ENCODE measurements around the gene MTA3.
A peak's percentile ranks its signal among the peaks of the same experiment; 100 is the strongest.

MTA3 gene

DNA sequence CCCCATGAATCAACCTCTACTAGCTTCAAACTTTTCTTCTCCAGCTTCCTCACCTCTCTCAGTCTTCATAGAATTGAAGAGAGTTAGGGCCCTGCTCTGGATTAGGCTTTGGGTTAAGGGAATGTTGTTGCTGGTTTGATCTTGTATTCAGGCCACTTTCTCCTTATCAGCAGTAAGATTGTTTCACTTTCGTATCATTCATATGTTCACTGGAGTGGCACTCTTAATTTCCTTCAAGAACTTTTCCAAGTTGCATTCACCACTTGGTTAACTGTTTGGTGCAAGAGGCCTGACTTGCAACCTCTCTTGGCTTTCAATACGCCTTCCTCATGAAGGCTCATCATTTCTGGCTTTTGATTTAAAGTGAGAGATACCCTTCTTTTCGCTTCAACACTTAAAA is 172.7 kb downstream of the MTA3 start:
- Histone ChIP-seq H3K36me3 (replicated peaks; ENCODE audit: low read depth, low read length) (peaks cover 28% of the 10 kb centered on the region), H3K27ac (ENCODE audit: low read length) (no peak overlapping the region), H3K4me2 (ENCODE audit: low read length) (no peak overlapping the region), H3K9me3 (ENCODE audit: insufficient read depth, low read length) (0 out of 2 replicates have a peak, but pooled peaks cover under 1% of the 10 kb centered on the region), H3K79me2 (ENCODE audit: low read length) (no peaks in the 10 kb centered on the region), H4K20me1 (ENCODE audit: insufficient read depth, low read length) (no peaks in the 10 kb centered on the region), H3K9ac (ENCODE audit: low read length) (no peak overlapping the region), H2AFZ (ENCODE audit: low read depth, low read length) (no peak overlapping the region), H3K4me1 (ENCODE audit: low read length) (no peaks in the 10 kb centered on the region), H3K27me3 (ENCODE audit: low read depth, low read length) (no peaks in the 10 kb centered on the region), H3K4me3 (ENCODE audit: low read length) (no peak overlapping the region)
- TF ChIP-seq CTCF (IDR thresholded peaks at IDR 0.05; ENCODE audit: low read depth, low read length) (no peak), EZH2phosphoT487 (IDR thresholded peaks at IDR 0.05; ENCODE audit: low read depth) (no peak)

GRCh38 chr2:42742740-42743658 is 174.6 kb downstream of the MTA3 start:
- no peaks in the 10 kb centered on the region for H3K9me3 ChIP-seq (ENCODE audit: insufficient read depth, low read length)
- H3K27me3 ChIP-seq (ENCODE audit: low read depth, low read length), result no peaks in the 10 kb centered on the region
- H3K79me2 ChIP-seq (ENCODE audit: low read length), result no peaks in the 10 kb centered on the region
- H3K4me2 ChIP-seq (ENCODE audit: low read length), result no peak overlapping the region
- H3K27ac ChIP-seq (ENCODE audit: low read length), result no peak overlapping the region
- no peak overlapping the region for H2AFZ ChIP-seq (ENCODE audit: low read depth, low read length)
- H3K4me3 ChIP-seq (ENCODE audit: low read length), result no peak overlapping the region
- TF ChIP-seq CTCF (IDR thresholded peaks at IDR 0.05; ENCODE audit: low read depth, low read length), result peak; percentile 22; the same call in 1 of the 2 replicates
- no peak for TF ChIP-seq EZH2phosphoT487 (IDR thresholded peaks at IDR 0.05; ENCODE audit: low read depth)
- no peaks in the 10 kb centered on the region for H3K4me1 ChIP-seq (ENCODE audit: low read length)
- H4K20me1 ChIP-seq (ENCODE audit: insufficient read depth, low read length), result no peaks in the 10 kb centered on the region
- H3K36me3 ChIP-seq (replicated peaks; ENCODE audit: low read depth, low read length), result peaks cover 12% of the 10 kb centered on the region
- H3K9ac ChIP-seq (ENCODE audit: low read length), result no peak overlapping the region

DNA sequence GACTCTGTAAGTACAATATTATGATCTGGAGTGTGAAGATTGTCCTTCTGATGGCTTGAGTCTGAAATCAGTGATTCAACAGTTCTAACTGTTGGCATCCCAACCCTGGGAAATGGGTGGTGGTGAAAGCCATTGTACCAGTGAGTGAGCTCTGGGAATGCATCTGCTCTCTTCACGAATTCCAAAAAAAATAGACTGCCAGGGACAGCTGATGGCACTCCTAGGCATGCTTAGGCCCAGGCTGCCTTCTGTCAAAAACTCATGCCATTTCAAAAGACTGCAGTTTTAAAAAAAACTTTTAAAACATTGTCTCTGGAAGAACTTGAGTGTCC is 175.2 kb downstream of the MTA3 start:
- Histone ChIP-seq H3K9me3 (ENCODE audit: insufficient read depth, low read length) (no peaks in the 10 kb centered on the region), H3K4me1 (ENCODE audit: low read length) (no peaks in the 10 kb centered on the region), H3K4me2 (ENCODE audit: low read length) (no peak overlapping the region), H3K4me3 (ENCODE audit: low read length) (no peak overlapping the region), H4K20me1 (ENCODE audit: insufficient read depth, low read length) (no peaks in the 10 kb centered on the region), H3K36me3 (replicated peaks; ENCODE audit: low read depth, low read length) (peaks cover 14% of the 10 kb centered on the region), H2AFZ (ENCODE audit: low read depth, low read length) (no peak overlapping the region), H3K9ac (ENCODE audit: low read length) (no peak overlapping the region), H3K79me2 (ENCODE audit: low read length) (no peaks in the 10 kb centered on the region), H3K27ac (ENCODE audit: low read length) (no peak overlapping the region), H3K27me3 (ENCODE audit: low read depth, low read length) (no peaks in the 10 kb centered on the region)
- TF ChIP-seq EZH2phosphoT487 (IDR thresholded peaks at IDR 0.05; ENCODE audit: low read depth) (no peak), CTCF (IDR thresholded peaks at IDR 0.05; ENCODE audit: low read depth, low read length) (no peak)

- Histone ChIP-seq H3K79me2 (ENCODE audit: low read length) (no peaks in the 10 kb centered on the region), H2AFZ (ENCODE audit: low read depth, low read length) (no peak overlapping the region), H3K36me3 (replicated peaks; ENCODE audit: low read depth, low read length) (peaks cover 15% of the 10 kb centered on the region), H3K9ac (ENCODE audit: low read length) (no peak overlapping the region), H3K9me3 (ENCODE audit: insufficient read depth, low read length) (no peaks in the 10 kb centered on the region), H3K27ac (ENCODE audit: low read length) (no peak overlapping the region), H3K4me3 (ENCODE audit: low read length) (no peak overlapping the region), H3K4me1 (ENCODE audit: low read length) (no peaks in the 10 kb centered on the region), H3K4me2 (ENCODE audit: low read length) (no peak overlapping the region), H4K20me1 (ENCODE audit: insufficient read depth, low read length) (no peaks in the 10 kb centered on the region), H3K27me3 (ENCODE audit: low read depth, low read length) (no peaks in the 10 kb centered on the region)
- TF ChIP-seq EZH2phosphoT487 (IDR thresholded peaks at IDR 0.05; ENCODE audit: low read depth) (no peak), CTCF (IDR thresholded peaks at IDR 0.05; ENCODE audit: low read depth, low read length) (no peak)
Measured at GRCh38 chr2:42744545-42745082, 176.2 kb downstream of the MTA3 start.
